Measurements from ENCODE around the gene SLC25A11. TPM values are rescaled to one million over a fixed set of nuclear protein-coding genes. Genes with fewer than 3 reads are reported as not detected.
"Not testable (repeated sequence)": the region's sequence is repeated elsewhere in the genome, so short reads cannot be mapped to it uniquely, and the experiment has no call there.

SLC25A11 gene
- total and polyA plus RNA-seq, 2 donors (not counting 1 experiment from before 2014, with no cell fraction given): 29.2 to 59.3 TPM

DNA sequence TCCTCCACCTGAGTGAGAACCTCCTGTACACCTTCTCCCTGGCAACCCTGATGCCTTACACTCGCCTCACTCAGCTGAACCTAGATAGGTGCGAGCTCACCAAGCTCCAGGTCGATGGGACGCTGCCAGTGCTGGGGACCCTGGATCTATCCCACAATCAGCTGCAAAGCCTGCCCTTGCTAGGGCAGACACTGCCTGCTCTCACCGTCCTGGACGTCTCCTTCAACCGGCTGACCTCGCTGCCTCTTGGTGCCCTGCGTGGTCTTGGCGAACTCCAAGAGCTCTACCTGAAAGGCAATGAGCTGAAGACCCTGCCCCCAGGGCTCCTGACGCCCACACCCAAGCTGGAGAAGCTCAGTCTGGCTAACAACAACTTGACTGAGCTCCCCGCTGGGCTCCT is 7.1 kb downstream of the SLC25A11 start:
- Histone ChIP-seq H3K9me3 (ENCODE audit: control insufficient read depth, insufficient read depth, low read depth, low read length) (no peaks in the 10 kb centered on the region), H3K27ac (ENCODE audit: insufficient read depth, low read length) (no peak overlapping the region), H3K4me3 (replicated peaks in 1 of 4; ENCODE audit: control extremely low read depth in 1 of 4, insufficient read depth in 1 of 4, low read depth in 3 of 4, low read length in 4 of 4) (no peak overlapping the region), H3K4me1 (ENCODE audit: control insufficient read depth, extremely low read depth, insufficient read depth, low read length) (peaks cover 3% of the 10 kb centered on the region), H3K4me2 (ENCODE audit: extremely low read depth, insufficient read depth, low read length) (no peak overlapping the region), H3K79me2 (ENCODE audit: control insufficient read depth, insufficient read depth, low read length) (no peaks in the 10 kb centered on the region), H3K27me3 (ENCODE audit: control insufficient read depth, insufficient read depth, low read length) (no peaks in the 10 kb centered on the region), H3K36me3 (ENCODE audit: control insufficient read depth, insufficient read depth, low read length) (peaks cover 11% of the 10 kb centered on the region), H4K20me1 (ENCODE audit: control insufficient read depth, extremely low read depth, insufficient read depth, low read length) (no peaks in the 10 kb centered on the region), H3K9ac (ENCODE audit: insufficient read depth, low read length) (no peak overlapping the region), H2AFZ (ENCODE audit: low read length) (no peak overlapping the region)
- no peak for DNase-seq (ENCODE audit: low read depth in 2 of 2)
- TF ChIP-seq, protein P1, sequence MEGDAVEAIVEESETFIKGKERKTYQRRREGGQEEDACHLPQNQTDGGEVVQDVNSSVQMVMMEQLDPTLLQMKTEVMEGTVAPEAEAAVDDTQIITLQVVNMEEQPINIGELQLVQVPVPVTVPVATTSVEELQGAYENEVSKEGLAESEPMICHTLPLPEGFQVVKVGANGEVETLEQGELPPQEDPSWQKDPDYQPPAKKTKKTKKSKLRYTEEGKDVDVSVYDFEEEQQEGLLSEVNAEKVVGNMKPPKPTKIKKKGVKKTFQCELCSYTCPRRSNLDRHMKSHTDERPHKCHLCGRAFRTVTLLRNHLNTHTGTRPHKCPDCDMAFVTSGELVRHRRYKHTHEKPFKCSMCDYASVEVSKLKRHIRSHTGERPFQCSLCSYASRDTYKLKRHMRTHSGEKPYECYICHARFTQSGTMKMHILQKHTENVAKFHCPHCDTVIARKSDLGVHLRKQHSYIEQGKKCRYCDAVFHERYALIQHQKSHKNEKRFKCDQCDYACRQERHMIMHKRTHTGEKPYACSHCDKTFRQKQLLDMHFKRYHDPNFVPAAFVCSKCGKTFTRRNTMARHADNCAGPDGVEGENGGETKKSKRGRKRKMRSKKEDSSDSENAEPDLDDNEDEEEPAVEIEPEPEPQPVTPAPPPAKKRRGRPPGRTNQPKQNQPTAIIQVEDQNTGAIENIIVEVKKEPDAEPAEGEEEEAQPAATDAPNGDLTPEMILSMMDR (conservative IDR thresholded peaks at IDR 0.05 in 1 of 2, IDR thresholded peaks at IDR 0.05 in 1 of 2; ENCODE audit: low read depth in 1 of 2, low read length in 2 of 2): no peak
- no peak for TF ChIP-seq EZH2 (IDR thresholded peaks at IDR 0.05; ENCODE audit: low read length, missing control alignments)

DNA sequence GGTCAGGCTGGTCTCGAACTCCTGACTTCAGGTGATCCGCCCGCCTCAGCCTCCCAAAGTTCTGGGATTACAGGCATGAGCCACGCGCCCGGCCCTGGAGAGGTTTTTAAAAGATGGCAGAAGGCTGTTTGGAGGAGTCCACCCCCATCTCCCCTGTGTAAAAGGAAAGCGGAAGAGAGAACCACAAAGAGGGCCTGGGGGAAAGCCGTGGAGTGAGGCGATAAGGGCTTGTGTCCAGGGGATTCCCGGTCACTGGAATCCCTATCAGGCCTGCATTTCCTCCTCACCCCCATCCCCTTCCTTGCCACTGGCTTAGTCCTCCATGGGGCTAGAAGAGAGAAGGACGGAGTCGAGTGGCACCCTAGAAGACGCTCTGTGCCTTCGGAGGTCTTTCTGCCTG is 7.9 kb downstream of the SLC25A11 start, which contains the start of gene GP1BA:
GP1BA (plus strand) TSS at position 315 of the 400 bp plus-strand sequence. CDS start 328 bp downstream, outside the sequence.
- no peaks in the 10 kb centered on the region for H4K20me1 ChIP-seq (ENCODE audit: control insufficient read depth, extremely low read depth, insufficient read depth, low read length)
- no peak for DNase-seq (ENCODE audit: low read depth in 2 of 2)
- TF ChIP-seq, protein P1 (conservative IDR thresholded peaks at IDR 0.05 in 1 of 2, IDR thresholded peaks at IDR 0.05 in 1 of 2; ENCODE audit: low read depth in 1 of 2, low read length in 2 of 2): no peak
- TF ChIP-seq EZH2 (IDR thresholded peaks at IDR 0.05; ENCODE audit: low read length, missing control alignments): no peak
- no peak within 1 kb of the TSS for H3K9ac ChIP-seq (ENCODE audit: insufficient read depth, low read length)
- H3K9me3 ChIP-seq (ENCODE audit: control insufficient read depth, insufficient read depth, low read depth, low read length): no peaks in the 10 kb centered on the region
- H3K27me3 ChIP-seq (ENCODE audit: control insufficient read depth, insufficient read depth, low read length): no peaks in the 10 kb centered on the region
- no peak within 1 kb of the TSS for H3K4me3 ChIP-seq (replicated peaks in 1 of 4; ENCODE audit: control extremely low read depth in 1 of 4, insufficient read depth in 1 of 4, low read depth in 3 of 4, low read length in 4 of 4)
- no peak within 1 kb of the TSS for H3K27ac ChIP-seq (ENCODE audit: insufficient read depth, low read length)
- H3K4me1 ChIP-seq (ENCODE audit: control insufficient read depth, extremely low read depth, insufficient read depth, low read length): peaks cover 3% of the 10 kb centered on the region
- H3K36me3 ChIP-seq (ENCODE audit: control insufficient read depth, insufficient read depth, low read length): peaks cover 6% of the 10 kb centered on the region
- H3K79me2 ChIP-seq (ENCODE audit: control insufficient read depth, insufficient read depth, low read length): no peaks in the 10 kb centered on the region
- no peak within 1 kb of the TSS for H2AFZ ChIP-seq (ENCODE audit: low read length)
- no peak within 1 kb of the TSS for H3K4me2 ChIP-seq (ENCODE audit: extremely low read depth, insufficient read depth, low read length)

DNA sequence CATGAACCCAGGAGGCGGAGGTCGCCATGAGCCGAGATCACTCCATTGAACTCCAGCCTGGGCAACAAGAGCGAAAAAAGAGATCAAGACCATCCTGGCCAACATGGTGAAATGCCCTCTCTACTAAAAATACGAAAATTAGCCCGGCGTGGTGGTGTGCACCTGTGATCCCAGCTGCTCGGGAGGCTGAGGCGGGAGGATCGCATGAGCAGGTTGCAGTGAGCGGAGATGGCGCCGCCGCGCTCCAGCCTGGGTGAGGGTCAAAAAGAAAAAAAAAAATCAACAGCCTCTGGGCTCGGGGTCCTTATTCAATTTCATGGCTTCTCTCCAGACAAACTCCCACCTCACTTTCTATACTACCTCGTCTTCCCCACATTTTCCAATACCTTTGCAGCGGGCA is 11.0 kb downstream of the SLC25A11 start:
- Histone ChIP-seq H3K27ac (ENCODE audit: insufficient read depth, low read length) (no peak overlapping the region), H3K4me1 (ENCODE audit: control insufficient read depth, extremely low read depth, insufficient read depth, low read length) (no peaks in the 10 kb centered on the region), H3K79me2 (ENCODE audit: control insufficient read depth, insufficient read depth, low read length) (no peaks in the 10 kb centered on the region), H4K20me1 (ENCODE audit: control insufficient read depth, extremely low read depth, insufficient read depth, low read length) (no peaks in the 10 kb centered on the region), H3K27me3 (ENCODE audit: control insufficient read depth, insufficient read depth, low read length) (no peaks in the 10 kb centered on the region), H2AFZ (ENCODE audit: low read length) (no peak overlapping the region), H3K4me2 (ENCODE audit: extremely low read depth, insufficient read depth, low read length) (no peak overlapping the region), H3K9me3 (ENCODE audit: control insufficient read depth, insufficient read depth, low read depth, low read length) (no peaks in the 10 kb centered on the region), H3K9ac (ENCODE audit: insufficient read depth, low read length) (no peak overlapping the region), H3K36me3 (ENCODE audit: control insufficient read depth, insufficient read depth, low read length) (no peaks in the 10 kb centered on the region), H3K4me3 (replicated peaks in 1 of 4; ENCODE audit: control extremely low read depth in 1 of 4, insufficient read depth in 1 of 4, low read depth in 3 of 4, low read length in 4 of 4) (no peak overlapping the region)
- TF ChIP-seq, protein P1 (conservative IDR thresholded peaks at IDR 0.05 in 1 of 2, IDR thresholded peaks at IDR 0.05 in 1 of 2; ENCODE audit: low read depth in 1 of 2, low read length in 2 of 2): no peak
- no peak for TF ChIP-seq EZH2 (IDR thresholded peaks at IDR 0.05; ENCODE audit: low read length, missing control alignments)
- no peak for DNase-seq (ENCODE audit: low read depth in 2 of 2)

- H3K27me3 ChIP-seq (ENCODE audit: control insufficient read depth, insufficient read depth, low read length); H3K36me3 ChIP-seq (ENCODE audit: control insufficient read depth, insufficient read depth, low read length); H2AFZ ChIP-seq (ENCODE audit: low read length); H3K9me3 ChIP-seq (ENCODE audit: control insufficient read depth, insufficient read depth, low read depth, low read length); DNase-seq (ENCODE audit: low read depth in 2 of 2); H3K4me1 ChIP-seq (ENCODE audit: control insufficient read depth, extremely low read depth, insufficient read depth, low read length); H4K20me1 ChIP-seq (ENCODE audit: control insufficient read depth, extremely low read depth, insufficient read depth, low read length); H3K79me2 ChIP-seq (ENCODE audit: control insufficient read depth, insufficient read depth, low read length); H3K4me3 ChIP-seq (replicated peaks in 1 of 4; ENCODE audit: control extremely low read depth in 1 of 4, insufficient read depth in 1 of 4, low read depth in 3 of 4, low read length in 4 of 4); H3K9ac ChIP-seq (ENCODE audit: insufficient read depth, low read length); H3K4me2 ChIP-seq (ENCODE audit: extremely low read depth, insufficient read depth, low read length); H3K27ac ChIP-seq (ENCODE audit: insufficient read depth, low read length): not testable (repeated sequence)
Measured at GRCh38 chr17:4926577-4927335, 13.1 kb downstream of the SLC25A11 start.

Measured in fibroblast of lung (primary cell).